Liver (tissue), 9 donors: ENCODE data around the gene GZMH. TPM values are rescaled to one million over a fixed set of nuclear protein-coding genes. Genes with fewer than 3 reads are reported as not detected.

ENCODE experiments used
- DNase-seq: peaks from one replicate; pipeline ENCODE4 v3.0.0-alpha.2; 2017; ENCODE audit warnings: low spot score
- H3K27ac ChIP-seq, 2 donors: one replicate each; pipeline ENCODE4 v1.7.0; 2013; ENCODE audit warnings: inconsistent platforms in 2 of 2, low read length in 2 of 2, control low read depth in 1 of 2, low read depth in 1 of 2, mild to moderate bottlenecking in 1 of 2
- H3K27me3 ChIP-seq, 4 donors: one replicate each; pipeline versions ENCODE4 v1.6.1 to v1.7.0; 2013; ENCODE audit warnings: low read length in 3 of 4, inconsistent platforms in 1 of 4, mild to moderate bottlenecking in 1 of 4, moderate library complexity in 1 of 4; ENCODE audit not compliant: control insufficient read depth in 4 of 4, insufficient read depth in 4 of 4
- H3K36me3 ChIP-seq, 4 donors: one replicate each; pipeline versions ENCODE4 v1.6.1 to v1.7.0; 2013; ENCODE audit warnings: low read length in 3 of 4, mild to moderate bottlenecking in 3 of 4, low read depth in 1 of 4, moderate library complexity in 1 of 4; ENCODE audit not compliant: control insufficient read depth in 4 of 4, insufficient read depth in 3 of 4
- H3K4me1 ChIP-seq, 4 donors: one replicate each; pipeline versions ENCODE4 v1.6.1 to v1.7.0; 2013; ENCODE audit warnings: low read length in 3 of 4, mild to moderate bottlenecking in 3 of 4, moderate library complexity in 1 of 4; ENCODE audit not compliant: control insufficient read depth in 4 of 4, insufficient read depth in 4 of 4
- H3K4me3 ChIP-seq, 3 donors: one replicate each; pipeline versions ENCODE4 v1.6.1 to v1.7.0; 2013; ENCODE audit warnings: low read length in 3 of 3, control low read depth in 1 of 3, low read depth in 1 of 3, mild to moderate bottlenecking in 1 of 3
- H3K9ac ChIP-seq, 2 donors: one replicate each; pipeline ENCODE4 v1.7.0; 2013; ENCODE audit warnings: low read length in 2 of 2, mild to moderate bottlenecking in 2 of 2, moderate library complexity in 2 of 2, control low read depth in 1 of 2, low read depth in 1 of 2
- H3K9me3 ChIP-seq, 4 donors: one replicate each; pipeline versions ENCODE4 v1.6.1 to v1.7.0; 2013; ENCODE audit warnings: low read length in 3 of 4; ENCODE audit not compliant: control insufficient read depth in 4 of 4
- CTCF ChIP-seq: fragments of 150-350 bp; IDR thresholded peaks from 2 replicates; pipeline ENCODE4 v1.5.1; 2017; ENCODE audit warnings: improper control_type of control experiment, low read depth, low read length; ENCODE audit not compliant: missing input control
- EGR1 ChIP-seq, 2 donors: IDR thresholded peaks; 2 replicates each; pipeline ENCODE4 v1.6.1; 2016 to 2018; ENCODE audit warnings: antibody characterized with exemption in 2 of 2, low read depth in 2 of 2
- FOXA1 ChIP-seq: IDR thresholded peaks from 2 replicates; pipeline ENCODE4 v1.6.1; 2016; ENCODE audit warnings: antibody characterized with exemption
- FOXA2 ChIP-seq: IDR thresholded peaks from 2 replicates; pipeline ENCODE4 v1.6.1; 2016; ENCODE audit warnings: antibody characterized with exemption
- GABPA ChIP-seq, 2 donors: IDR thresholded peaks in 1 of 2; conservative IDR thresholded peaks in 1 of 2; 2 replicates each; pipeline ENCODE4 v1.6.1; 2016; ENCODE audit warnings: antibody characterized with exemption in 2 of 2, mild to moderate bottlenecking in 1 of 2, moderate library complexity in 1 of 2
- HNF4A ChIP-seq, 2 donors: conservative IDR thresholded peaks; 2 replicates each; pipeline ENCODE4 v1.6.1; 2016; ENCODE audit warnings: antibody characterized with exemption in 2 of 2, mild to moderate bottlenecking in 2 of 2
- HNF4G ChIP-seq: IDR thresholded peaks from 2 replicates; pipeline ENCODE4 v1.6.1; 2016; ENCODE audit warnings: antibody characterized with exemption
- JUND ChIP-seq, 2 donors: IDR thresholded peaks; 2 replicates each; pipeline ENCODE4 v1.6.1; 2016; ENCODE audit warnings: antibody characterized with exemption in 2 of 2
- MAX ChIP-seq: IDR thresholded peaks from 2 replicates; pipeline ENCODE4 v1.6.1; 2016; ENCODE audit warnings: antibody characterized with exemption
- NR2F2 ChIP-seq: IDR thresholded peaks from 2 replicates; pipeline ENCODE4 v1.6.1; 2016; ENCODE audit warnings: antibody characterized with exemption
- RXRA ChIP-seq, 2 donors: IDR thresholded peaks; 2 replicates each; pipeline ENCODE4 v1.6.1; 2017 to 2018; ENCODE audit warnings: antibody characterized with exemption in 2 of 2, mild to moderate bottlenecking in 1 of 2
- SP1 ChIP-seq: IDR thresholded peaks from 2 replicates; pipeline ENCODE4 v1.6.1; 2018; ENCODE audit warnings: antibody characterized with exemption, mild to moderate bottlenecking
- TAF1 ChIP-seq: conservative IDR thresholded peaks from 2 replicates; pipeline ENCODE4 v1.6.1; 2016; ENCODE audit warnings: antibody characterized with exemption, mild to moderate bottlenecking
- YY1 ChIP-seq: IDR thresholded peaks from 2 replicates; pipeline ENCODE4 v1.6.1; 2016; ENCODE audit warnings: antibody characterized with exemption, mild to moderate bottlenecking
- ZBTB33 ChIP-seq: IDR thresholded peaks from 2 replicates; pipeline ENCODE4 v1.6.1; 2016; ENCODE audit warnings: antibody characterized with exemption
- WGBS: extraction: QIAGEN DNeasy Blood & Tissue Kit; methylation state at CpG from one replicate; pipeline ENCODE4 v1.1.7; 2013; 5-methylcytosine and 5-hydroxymethylcytosine counted together
- polyA plus RNA-seq, 2 donors: library from polyadenylated mRNA; stranded (reverse) in 1 of 2; unstranded in 1 of 2; fragments of 200-250 nt in 1 of 2; fragments of >200 nt in 1 of 2; fragmentation: Nextera tagmentation in 1 of 2; extraction: Ambion mirVana in 1 of 2; gene quantifications; one replicate each; pipeline versions ENCODE4 v1.2.1 to v1.2.3, GENCODE V29; 2013 to 2015
- total RNA-seq, 2 donors: library from RNA; depleted of rRNA; stranded (reverse); fragments of >200 nt; gene quantifications; one replicate each; pipeline ENCODE4 v1.2.3, GENCODE V29; 2014
- TF ChIP-seq, protein P1 (sequence below): IDR thresholded peaks from 2 replicates; pipeline ENCODE4 v1.6.1; 2016; ENCODE audit warnings: antibody characterized with exemption
- TF ChIP-seq, protein P2 (sequence below): IDR thresholded peaks from 2 replicates; pipeline ENCODE4 v1.6.1; 2016; ENCODE audit warnings: antibody characterized with exemption, mild to moderate bottlenecking
- donor health status: healthy.
- donor health status: healthy.
- donor health status: healthy.
- donor health status: healthy.
- donor health status: healthy.

GZMH gene
- total and polyA plus RNA-seq, 4 donors: 0.28 to 1.6 (median 0.55) TPM

- Histone ChIP-seq H3K4me3 (no peak overlapping the region), H3K27me3 (no peaks in the 10 kb centered on the region), H3K9me3 (peaks cover 0 to 6% (median 1%) of the 10 kb centered on the region in 4 donors), H3K9ac (no peak overlapping the region), H3K36me3 (no peaks in the 10 kb centered on the region), H3K4me1 (no peaks in the 10 kb centered on the region), H3K27ac (no peak overlapping the region)
- 73% methylated on average over 2 of the region's 2 CpGs for WGBS
- TF ChIP-seq GABPA (IDR thresholded peaks at IDR 0.05 in 1 of 2, conservative IDR thresholded peaks at IDR 0.05 in 1 of 2) (no peak), RXRA (IDR thresholded peaks at IDR 0.05) (no peak), HNF4A (conservative IDR thresholded peaks at IDR 0.05) (no peak), TAF1 (no peak), FOXA1 (no peak), JUND (IDR thresholded peaks at IDR 0.05) (no peak), FOXA2 (no peak), NR2F2 (no peak), EGR1 (IDR thresholded peaks at IDR 0.05; ENCODE audit: low read depth in 2 of 2) (no peak), ZBTB33 (no peak), SP1 (no peak), MAX (no peak), YY1 (no peak)
- TF ChIP-seq, protein P1, sequence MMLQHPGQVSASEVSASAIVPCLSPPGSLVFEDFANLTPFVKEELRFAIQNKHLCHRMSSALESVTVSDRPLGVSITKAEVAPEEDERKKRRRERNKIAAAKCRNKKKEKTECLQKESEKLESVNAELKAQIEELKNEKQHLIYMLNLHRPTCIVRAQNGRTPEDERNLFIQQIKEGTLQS: no peak
- TF ChIP-seq, protein P2, sequence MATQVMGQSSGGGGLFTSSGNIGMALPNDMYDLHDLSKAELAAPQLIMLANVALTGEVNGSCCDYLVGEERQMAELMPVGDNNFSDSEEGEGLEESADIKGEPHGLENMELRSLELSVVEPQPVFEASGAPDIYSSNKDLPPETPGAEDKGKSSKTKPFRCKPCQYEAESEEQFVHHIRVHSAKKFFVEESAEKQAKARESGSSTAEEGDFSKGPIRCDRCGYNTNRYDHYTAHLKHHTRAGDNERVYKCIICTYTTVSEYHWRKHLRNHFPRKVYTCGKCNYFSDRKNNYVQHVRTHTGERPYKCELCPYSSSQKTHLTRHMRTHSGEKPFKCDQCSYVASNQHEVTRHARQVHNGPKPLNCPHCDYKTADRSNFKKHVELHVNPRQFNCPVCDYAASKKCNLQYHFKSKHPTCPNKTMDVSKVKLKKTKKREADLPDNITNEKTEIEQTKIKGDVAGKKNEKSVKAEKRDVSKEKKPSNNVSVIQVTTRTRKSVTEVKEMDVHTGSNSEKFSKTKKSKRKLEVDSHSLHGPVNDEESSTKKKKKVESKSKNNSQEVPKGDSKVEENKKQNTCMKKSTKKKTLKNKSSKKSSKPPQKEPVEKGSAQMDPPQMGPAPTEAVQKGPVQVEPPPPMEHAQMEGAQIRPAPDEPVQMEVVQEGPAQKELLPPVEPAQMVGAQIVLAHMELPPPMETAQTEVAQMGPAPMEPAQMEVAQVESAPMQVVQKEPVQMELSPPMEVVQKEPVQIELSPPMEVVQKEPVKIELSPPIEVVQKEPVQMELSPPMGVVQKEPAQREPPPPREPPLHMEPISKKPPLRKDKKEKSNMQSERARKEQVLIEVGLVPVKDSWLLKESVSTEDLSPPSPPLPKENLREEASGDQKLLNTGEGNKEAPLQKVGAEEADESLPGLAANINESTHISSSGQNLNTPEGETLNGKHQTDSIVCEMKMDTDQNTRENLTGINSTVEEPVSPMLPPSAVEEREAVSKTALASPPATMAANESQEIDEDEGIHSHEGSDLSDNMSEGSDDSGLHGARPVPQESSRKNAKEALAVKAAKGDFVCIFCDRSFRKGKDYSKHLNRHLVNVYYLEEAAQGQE: no peak
- no peak for DNase-seq
Observed at GRCh38 chr14:24565766-24566165, 43.7 kb downstream of the GZMH start.

- Histone ChIP-seq H3K9me3 (peaks cover 0 to 6% (median 1%) of the 10 kb centered on the region in 4 donors), H3K36me3 (no peaks in the 10 kb centered on the region), H3K9ac (no peak overlapping the region), H3K4me3 (no peak overlapping the region), H3K27ac (no peak overlapping the region), H3K27me3 (no peaks in the 10 kb centered on the region), H3K4me1 (no peaks in the 10 kb centered on the region)
- 66% methylated on average over 3 of the region's 3 CpGs for WGBS
- no peak for DNase-seq
- no peak for TF ChIP-seq NR2F2
- no peak for TF ChIP-seq RXRA (IDR thresholded peaks at IDR 0.05)
- no peak for TF ChIP-seq YY1
- TF ChIP-seq SP1: no peak
- no peak for TF ChIP-seq EGR1 (IDR thresholded peaks at IDR 0.05; ENCODE audit: low read depth in 2 of 2)
- no peak for TF ChIP-seq HNF4A (conservative IDR thresholded peaks at IDR 0.05)
- TF ChIP-seq CTCF: no peak
- TF ChIP-seq HNF4G: no peak
- TF ChIP-seq MAX: no peak
- TF ChIP-seq TAF1: no peak
- TF ChIP-seq, protein P1: no peak
- TF ChIP-seq GABPA (IDR thresholded peaks at IDR 0.05 in 1 of 2, conservative IDR thresholded peaks at IDR 0.05 in 1 of 2): no peak
- no peak for TF ChIP-seq JUND (IDR thresholded peaks at IDR 0.05)
- TF ChIP-seq FOXA1: no peak
- TF ChIP-seq ZBTB33: no peak
- TF ChIP-seq FOXA2: no peak
Observed at GRCh38 chr14:24563505-24563904, 46.0 kb downstream of the GZMH start.
